IMR-90 (cell line): Measurements from ENCODE around the gene ATP6V1E1. TPM values are rescaled to one million over a fixed set of nuclear protein-coding genes. Genes with fewer than 3 reads are reported as not detected.

Experiments used
- ATAC-seq: fragments of 200-7000 bp; cut with Tn5 transposase; 2 replicates; pipeline ENCODE4 v1.9.1; 2020; ENCODE audit warnings: low read depth, mild to moderate bottlenecking, moderate library complexity
- BruUV-seq: library from RNA; stranded (reverse); fragments of 400-500 nt; replicated peaks from 2 replicates; lab custom pipeline; 2021; lab: Mats Ljungman, UMichigan
- CTCF ChIA-PET: fragments of 300-600 bp; formaldehyde crosslinking; extraction: SDS; loops from one replicate; lab custom pipeline; 2021; ENCODE audit warnings: antibody characterized with exemption; lab: Yijun Ruan, JAX
- POLR2A ChIA-PET: fragments of 300-600 bp; sonication (Branson Sonifier 250); formaldehyde crosslinking; loops from one replicate; lab custom pipeline; 2022; ENCODE audit warnings: antibody characterized with exemption; ENCODE audit not compliant: unreplicated experiment; lab: Charles Lee
- DNase-seq: peaks from one replicate; pipeline ENCODE4 v3.0.0; 2013
- H2AFZ ChIP-seq: replicated peaks from 2 replicates; pipeline ENCODE3; 2013; ENCODE audit warnings: low read length, mild to moderate bottlenecking; ENCODE audit not compliant: poor library complexity
- H2AK5ac ChIP-seq: 2 replicates; pipeline ENCODE4 v1.6.1; 2013; ENCODE audit warnings: low read depth, low read length, inconsistent platforms
- H2AK9ac ChIP-seq: replicated peaks from 2 replicates; pipeline ENCODE3; 2013; ENCODE audit warnings: mild to moderate bottlenecking, low read depth, low read length, moderate library complexity; ENCODE audit not compliant: poor library complexity
- H2BK120ac ChIP-seq: 2 replicates; pipeline ENCODE4 v1.6.1; 2013; ENCODE audit warnings: low read depth, low read length, inconsistent platforms
- H2BK15ac ChIP-seq: 3 replicates; pipeline ENCODE4 v1.6.1; 2013; ENCODE audit warnings: low read depth, low read length, inconsistent platforms
- H2BK20ac ChIP-seq: 2 replicates; pipeline ENCODE4 v1.6.1; 2013; ENCODE audit warnings: low read depth, mild to moderate bottlenecking, inconsistent platforms, low read length, moderate library complexity
- H2BK5ac ChIP-seq: 2 replicates; pipeline ENCODE4 v1.6.1; 2013; ENCODE audit warnings: mild to moderate bottlenecking, low read depth, low read length, inconsistent platforms; ENCODE audit not compliant: poor library complexity, severe bottlenecking
- H3K14ac ChIP-seq: replicated peaks from 2 replicates; pipeline ENCODE4 v1.6.1; 2013; ENCODE audit warnings: low read depth, low read length, inconsistent platforms
- H3K18ac ChIP-seq: 2 replicates; pipeline ENCODE4 v1.6.1; 2013; ENCODE audit warnings: low read depth, low read length, control low read depth
- H3K23ac ChIP-seq: 2 replicates; pipeline ENCODE4 v1.6.1; 2013; ENCODE audit warnings: low read depth, low read length, inconsistent platforms
- H3K27ac ChIP-seq: 2 replicates; pipeline ENCODE4 v1.5.1; 2013; ENCODE audit warnings: mild to moderate bottlenecking, control low read depth, low read length; ENCODE audit not compliant: insufficient read depth
- H3K27me3 ChIP-seq: 2 replicates; pipeline ENCODE4 v1.6.1; 2013; ENCODE audit warnings: low read length; ENCODE audit not compliant: control insufficient read depth, insufficient read depth
- H3K36me3 ChIP-seq: 2 replicates; pipeline ENCODE4 v1.6.1; 2013; ENCODE audit warnings: low read length, mixed read lengths; ENCODE audit not compliant: control insufficient read depth, insufficient read depth
- H3K4ac ChIP-seq: 2 replicates; pipeline ENCODE4 v1.6.1; 2013; ENCODE audit warnings: low read depth, low read length, inconsistent platforms
- H3K4me1 ChIP-seq: 2 replicates; pipeline ENCODE4 v1.6.1; 2013; ENCODE audit warnings: low read length, mixed read lengths; ENCODE audit not compliant: control insufficient read depth, insufficient read depth
- H3K4me2 ChIP-seq: 2 replicates; pipeline ENCODE4 v1.6.1; 2013; ENCODE audit warnings: low read depth, mild to moderate bottlenecking, control low read depth, low read length, moderate library complexity
- H3K4me3 ChIP-seq: 2 replicates; pipeline ENCODE4 v1.5.1; 2013; ENCODE audit warnings: low read depth, mild to moderate bottlenecking, control low read depth, low read length, moderate library complexity; ENCODE audit not compliant: insufficient read depth
- H3K56ac ChIP-seq: 2 replicates; pipeline ENCODE4 v1.6.1; 2013; ENCODE audit warnings: low read length, inconsistent platforms; ENCODE audit not compliant: insufficient read depth; ENCODE audit errors: extremely low read depth
- H3K79me1 ChIP-seq, 2 experiments: 2 replicates each; pipeline ENCODE4 v1.6.1; 2013; ENCODE audit warnings: low read length in 2 of 2, inconsistent platforms in 1 of 2, low read depth in 1 of 2
- H3K9ac ChIP-seq: 2 replicates; pipeline ENCODE4 v1.6.1; 2013; ENCODE audit warnings: low read depth, low read length, control low read depth
- H3K9me1 ChIP-seq: 2 replicates; pipeline ENCODE4 v1.6.1; 2013; ENCODE audit warnings: low read length, inconsistent platforms; ENCODE audit not compliant: insufficient read depth
- H3K9me3 ChIP-seq: 2 replicates; pipeline ENCODE4 v1.6.1; 2013; ENCODE audit warnings: low read length; ENCODE audit not compliant: control insufficient read depth, insufficient read depth
- H4K20me1 ChIP-seq: 2 replicates; pipeline ENCODE4 v1.6.1; 2013; ENCODE audit warnings: low read length, inconsistent platforms; ENCODE audit not compliant: insufficient read depth
- H4K5ac ChIP-seq: 2 replicates; pipeline ENCODE4 v1.6.1; 2013; ENCODE audit warnings: mild to moderate bottlenecking, low read depth, low read length, control low read depth
- H4K8ac ChIP-seq, 2 experiments: 2 replicates each; pipeline ENCODE4 v1.6.1; 2013; ENCODE audit warnings: low read depth in 2 of 2, low read length in 2 of 2, control low read depth in 1 of 2, inconsistent platforms in 1 of 2
- H4K91ac ChIP-seq: 2 replicates; pipeline ENCODE4 v1.6.1; 2013; ENCODE audit warnings: low read depth, low read length, inconsistent platforms; ENCODE audit not compliant: insufficient read depth
- CEBPB ChIP-seq: IDR thresholded peaks from 2 replicates; pipeline ENCODE4 v1.6.1; 2012; ENCODE audit warnings: low read depth, low read length, improper control_type of control experiment
- CTCF ChIP-seq: conservative IDR thresholded peaks from 2 replicates; pipeline ENCODE4 v1.5.1; 2012; ENCODE audit warnings: mild to moderate bottlenecking, low read depth, low read length, improper control_type of control experiment
- MXI1 ChIP-seq: IDR thresholded peaks from 2 replicates; pipeline ENCODE4 v1.6.1; 2012; ENCODE audit warnings: low read depth, mild to moderate bottlenecking, low read length, moderate library complexity, borderline replicate concordance
- POLR2A ChIP-seq: IDR thresholded peaks from 2 replicates; pipeline ENCODE4 v1.6.1; 2012; ENCODE audit warnings: mild to moderate bottlenecking, low read depth, low read length
- RFX5 ChIP-seq: IDR thresholded peaks from 2 replicates; pipeline ENCODE4 v1.8.0; 2012; ENCODE audit warnings: low read depth, mild to moderate bottlenecking, low read length, moderate library complexity
- SMC3 ChIP-seq: fragments of 150-350 bp; IDR thresholded peaks from 2 replicates; pipeline ENCODE4 v1.6.1; 2016; ENCODE audit warnings: low read depth, mild to moderate bottlenecking, antibody characterized with exemption, low read length, moderate library complexity
- USF2 ChIP-seq: fragments of 150-350 bp; IDR thresholded peaks from 2 replicates; pipeline ENCODE4 v1.6.1; 2017; ENCODE audit warnings: mild to moderate bottlenecking, antibody characterized with exemption, low read length, low read depth
- WGBS, 2 experiments: methylation state at CpG; one replicate each; pipeline versions ENCODE4 v1.1.5 to v1.1.7; 2013; ENCODE audit warnings: missing lambda C conversion rate in 2 of 2; ENCODE audit not compliant: insufficient read length in 1 of 2; ENCODE audit errors: extremely low coverage in 2 of 2; 5-methylcytosine and 5-hydroxymethylcytosine counted together
- dilution Hi-C: fragments of 300-500 bp; cut with HindIII; formaldehyde crosslinking; loops from one replicate; pipeline ENCODE4 v1.14.3; 2018; ENCODE audit warnings: low sequenced_read_pairs; ENCODE audit not compliant: unreplicated experiment
- in situ Hi-C: fragments of 300-500 bp; cut with MboI; formaldehyde crosslinking; loops from 3 replicates; pipeline ENCODE4 v1.14.3; 2019; ENCODE audit warnings: low sequenced_read_pairs, inconsistent platforms, mixed read lengths
- intact Hi-C: fragments of 100-400 bp; cut with micrococcal nuclease; formaldehyde crosslinking; loops from 2 replicates; pipeline ENCODE4 v1.10.0; 2022
- polyA plus RNA-seq, 3 experiments: library from polyadenylated mRNA; depleted of rRNA; stranded (reverse); fragments of >200 nt; gene quantifications; 2 replicates each; pipeline ENCODE4 v1.2.3, GENCODE V29; 2012; ENCODE audit warnings: low replicate concordance in 1 of 3
- total RNA-seq: library from RNA; depleted of rRNA; stranded (reverse); fragments of >200 nt; gene quantifications from 2 replicates; pipeline ENCODE4 v1.2.3, GENCODE V29; 2012

Gene ATP6V1E1
- total and polyA plus RNA-seq, 2 of the 4 experiments (the other 2 are of a cell fraction): 144 to 148 TPM

GRCh38 chr22:17581056-17581455 is 47.5 kb downstream of the ATP6V1E1 start:
- Histone ChIP-seq H2BK5ac (no peak overlapping the region), H4K5ac (no peak overlapping the region), H2BK20ac (no peak overlapping the region), H3K9me1 (no peaks in the 10 kb centered on the region; the same call in 1 of the 2 replicates), H3K4ac (no peak overlapping the region), H2BK15ac (no peak overlapping the region), H2BK120ac (no peak overlapping the region), H3K9me3 (no peaks in the 10 kb centered on the region), H3K9ac (no peak overlapping the region), H3K14ac (no peak overlapping the region), H2AFZ (no peak overlapping the region), H3K56ac (no peak overlapping the region), H3K23ac (no peak overlapping the region), H2AK9ac (no peak overlapping the region), H4K91ac (no peak overlapping the region), H4K20me1 (no peaks in the 10 kb centered on the region), H3K79me1 (no peaks in the 10 kb centered on the region), H4K8ac (no peak overlapping the region), H3K4me3 (no peak overlapping the region), H3K4me2 (no peak overlapping the region), H3K36me3 (no peaks in the 10 kb centered on the region), H3K4me1 (0 out of 2 replicates have a peak, but pooled peaks cover 2% of the 10 kb centered on the region), H3K18ac (no peak overlapping the region), H3K27ac (no peak overlapping the region), H3K27me3 (no peaks in the 10 kb centered on the region), H2AK5ac (no peak overlapping the region)
- ATAC-seq: no peak
- WGBS, 2 experiments: 50% methylated on average over 2 of the region's 21 CpGs; no CpG with 5 or more reads in 1 of the 2 experiments
- in situ Hi-C loops (no loop called here), dilution Hi-C loops (no loop called here), intact Hi-C loops (no loop called here)
- no peak for TF ChIP-seq USF2
- no peak for TF ChIP-seq RFX5
- no peak for TF ChIP-seq POLR2A
- no peak for TF ChIP-seq CEBPB
- no peak for TF ChIP-seq SMC3
- no peak for TF ChIP-seq MXI1
- no peak for TF ChIP-seq CTCF
- POLR2A ChIA-PET: no interaction called here
- no peak for DNase-seq
- CTCF ChIA-PET: no interaction called here
- BruUV-seq: no TSS peak
